ENCODE data around the gene AUTS2.

The AUTS2 gene

DNA sequence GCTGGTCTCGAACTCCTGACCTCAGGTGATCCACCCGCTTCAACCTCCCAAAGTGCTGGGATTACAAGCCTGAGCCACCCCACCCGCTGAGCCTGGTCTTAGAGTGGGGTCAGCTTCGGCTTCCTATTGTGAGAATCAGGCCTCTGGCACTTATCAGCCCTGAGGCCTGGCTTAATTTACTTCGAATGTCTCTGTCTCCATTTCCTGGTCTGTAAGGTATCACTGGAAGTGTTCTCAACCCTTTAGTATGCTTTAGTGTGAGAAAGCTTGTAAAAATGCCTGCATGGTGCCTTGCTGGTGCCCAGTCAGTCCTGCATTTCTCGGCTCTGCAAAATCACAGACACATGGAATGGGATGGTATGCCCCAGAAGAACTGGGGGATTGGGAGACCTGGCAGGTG lies 862.3 kb downstream of the AUTS2 start:
- DNase-seq (ENCODE audit: low read depth), result no peak

GRCh38 chr7:70463352-70463938 lies 865.2 kb downstream of the AUTS2 start:
- no peak for DNase-seq (ENCODE audit: low read depth)

GRCh38 chr7:70466725-70467364 lies 868.6 kb downstream of the AUTS2 start:
- no peak for DNase-seq (ENCODE audit: low read depth)

GRCh38 chr7:70470746-70471145 lies 872.5 kb downstream of the AUTS2 start:
- no peak for DNase-seq (ENCODE audit: low read depth)

- DNase-seq (ENCODE audit: low read depth), result no peak
These were observed 874.4 kb downstream of the AUTS2 start for GRCh38 chr7:70472601-70473237.

- no peak for DNase-seq (ENCODE audit: low read depth)
These were observed 876.5 kb downstream of the AUTS2 start for GRCh38 chr7:70474639-70475234.

DNA sequence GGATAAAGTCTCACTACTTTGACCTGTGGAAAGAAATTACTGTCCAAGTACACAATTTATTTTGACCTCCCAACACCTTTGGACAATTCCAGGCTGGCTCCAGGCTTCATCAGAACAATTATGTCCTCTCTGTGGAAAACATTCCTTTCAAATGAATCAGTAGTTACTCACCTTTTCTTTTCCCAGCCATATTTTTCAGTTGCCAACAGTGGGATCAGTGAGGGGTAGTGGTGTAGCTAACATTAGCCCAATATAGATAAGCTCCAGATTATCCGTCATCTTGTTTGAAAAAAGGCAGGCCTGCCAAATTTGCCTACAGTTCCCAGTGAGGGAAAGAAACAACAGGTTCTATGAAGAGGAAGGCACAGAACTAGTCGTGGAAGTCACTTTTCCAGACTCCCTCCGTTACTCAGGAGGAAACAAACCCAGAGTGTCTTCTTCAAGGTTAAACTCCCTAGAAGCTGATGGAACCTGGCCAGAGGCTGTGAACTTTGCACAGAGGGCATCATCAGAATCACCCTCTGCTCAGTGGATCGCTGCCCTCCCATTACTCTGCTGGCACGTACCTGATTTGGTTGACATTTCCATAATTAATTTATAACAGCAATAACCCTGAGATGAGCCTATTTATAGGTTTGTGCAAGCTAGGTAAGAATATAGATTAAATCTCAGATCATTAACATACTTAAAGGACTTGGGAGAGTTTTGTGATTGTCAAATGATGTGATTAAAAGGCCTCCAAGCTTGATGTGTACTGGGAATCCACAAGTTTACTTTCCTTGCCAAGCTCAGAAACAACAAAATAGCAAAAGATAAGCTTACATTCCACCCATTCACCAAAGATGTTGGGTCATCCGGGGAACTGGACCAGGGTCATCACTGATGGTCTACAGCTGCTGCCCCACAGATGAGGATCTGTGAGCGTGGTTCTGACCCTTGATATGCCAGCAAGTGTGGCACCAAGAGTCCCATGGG lies 879.0 kb downstream of the AUTS2 start:
- no peak for DNase-seq (ENCODE audit: low read depth)

DNA sequence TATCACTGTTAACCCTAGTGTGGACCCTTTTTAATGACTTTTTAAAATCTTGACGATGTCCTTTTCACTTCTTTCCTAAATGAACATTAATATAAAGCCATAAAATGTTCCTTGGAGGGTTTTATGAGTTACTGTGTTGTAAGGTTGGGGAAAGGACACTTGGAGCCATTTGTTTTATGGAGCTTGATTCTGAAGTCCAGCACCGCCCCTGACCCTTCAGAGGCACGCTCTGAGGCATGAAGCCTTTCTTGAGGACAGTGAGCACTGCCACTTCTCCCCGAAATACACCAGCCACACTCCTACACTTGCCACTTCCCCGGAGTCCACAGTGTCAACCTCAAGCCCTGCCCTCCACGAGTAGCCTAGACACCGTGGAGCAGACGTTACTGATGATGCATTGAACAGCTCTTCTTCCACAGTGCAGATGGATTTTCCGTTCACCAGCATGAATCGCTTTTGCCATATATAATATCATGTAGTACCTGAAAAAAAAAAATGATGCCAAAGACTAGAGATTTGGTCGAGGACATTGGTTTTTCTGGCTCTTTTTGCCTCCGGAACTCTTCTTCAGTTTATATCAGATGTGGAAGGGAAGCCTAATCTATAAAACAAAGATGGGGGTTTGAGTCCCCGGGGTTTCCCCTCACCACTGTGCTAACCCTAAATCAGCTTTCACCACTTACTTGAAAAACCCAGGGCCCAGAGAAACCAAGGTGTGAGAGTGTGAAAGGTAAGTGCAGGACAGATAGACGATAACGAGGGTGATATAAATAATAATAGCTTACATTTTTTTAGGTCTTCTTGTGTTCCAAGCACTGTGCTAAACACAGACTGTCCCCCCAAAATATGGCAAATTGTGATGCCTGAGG lies 881.1 kb downstream of the AUTS2 start:
- no peak for DNase-seq (ENCODE audit: low read depth)

DNA sequence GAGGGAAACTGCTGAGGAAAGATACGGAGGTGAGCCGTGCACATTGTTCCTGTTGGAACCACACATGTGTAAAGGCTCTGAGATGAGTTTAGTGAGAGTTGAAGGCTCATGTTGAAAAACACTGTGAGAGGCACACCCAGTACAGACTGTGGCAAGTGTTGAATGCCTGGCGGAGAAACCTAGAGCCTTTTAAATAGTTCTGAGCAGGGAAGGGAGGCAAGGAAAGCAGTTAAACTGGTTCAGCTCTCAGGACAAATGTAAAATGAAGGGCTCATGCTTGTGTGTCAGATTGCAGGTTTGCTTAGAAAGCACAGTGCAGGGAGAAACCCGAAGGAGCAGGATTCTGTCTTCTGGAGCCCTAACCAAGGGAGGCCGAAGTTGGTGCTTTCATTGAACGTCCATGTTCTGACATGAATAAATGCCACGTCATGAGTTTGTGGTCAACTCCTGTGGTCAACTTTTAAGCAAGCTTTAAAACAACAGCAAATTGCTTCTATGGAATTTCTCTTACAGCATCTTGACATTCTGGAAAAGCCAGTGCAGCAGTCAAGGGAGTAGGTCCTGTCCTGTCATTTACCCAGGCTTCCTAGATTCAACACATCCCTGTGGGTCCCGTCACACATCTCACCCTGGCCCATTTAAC lies 882.8 kb downstream of the AUTS2 start:
- DNase-seq (ENCODE audit: low read depth), result no peak

GRCh38 chr7:70481570-70482123 lies 883.4 kb downstream of the AUTS2 start:
- no peak for DNase-seq (ENCODE audit: low read depth)

GRCh38 chr7:70484255-70484654 lies 886.0 kb downstream of the AUTS2 start:
- DNase-seq (ENCODE audit: low read depth), result no peak

GRCh38 chr7:70486977-70487376 lies 888.7 kb downstream of the AUTS2 start:
- no peak for DNase-seq (ENCODE audit: low read depth)

DNA sequence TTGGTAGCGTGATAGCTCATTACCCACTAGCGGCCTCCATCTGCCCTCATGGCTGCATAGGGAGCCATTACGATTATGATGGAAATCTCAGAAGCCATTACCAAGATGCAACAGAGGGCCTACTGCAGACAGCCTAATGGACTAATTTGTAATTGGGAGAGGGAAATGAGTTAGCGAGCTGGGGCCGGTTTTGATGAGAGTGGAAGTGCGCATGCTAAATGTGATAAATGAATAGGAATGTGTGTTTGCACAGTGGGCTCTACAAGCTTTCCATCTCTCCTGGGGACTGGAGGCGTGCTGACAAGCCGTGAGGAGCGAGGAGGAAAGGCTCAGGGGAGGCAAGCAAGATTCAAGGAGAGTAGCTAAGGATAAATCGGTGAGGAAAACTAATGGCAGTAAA lies 889.2 kb downstream of the AUTS2 start:
- no peak for DNase-seq (ENCODE audit: low read depth)

- DNase-seq (ENCODE audit: low read depth), result no peak
These were observed 889.6 kb downstream of the AUTS2 start for GRCh38 chr7:70487886-70488285.

DNA sequence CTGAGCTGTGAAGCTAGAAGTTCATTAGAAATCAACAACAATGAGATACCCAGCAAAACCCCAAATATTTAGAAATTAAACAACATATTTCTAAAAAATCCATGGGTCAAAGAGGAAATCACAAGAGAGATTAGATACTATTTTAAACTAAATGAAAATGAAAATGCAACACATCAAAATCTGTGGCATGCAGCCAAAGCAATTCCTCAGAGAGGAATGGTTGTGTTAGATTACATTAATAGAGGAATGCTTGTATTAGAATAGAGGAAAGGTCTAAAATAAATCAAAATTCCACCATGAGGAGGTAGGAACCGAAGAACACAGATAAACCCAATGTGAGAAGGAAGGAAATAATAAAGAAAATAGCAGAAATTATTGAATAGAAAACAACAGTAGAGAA lies 891.5 kb downstream of the AUTS2 start:
- DNase-seq (ENCODE audit: low read depth), result no peak

- DNase-seq (ENCODE audit: low read depth), result no peak
These were observed 894.4 kb downstream of the AUTS2 start for GRCh38 chr7:70492625-70493024.

- DNase-seq (ENCODE audit: low read depth), result no peak
These were observed 896.2 kb downstream of the AUTS2 start for GRCh38 chr7:70494225-70495032.

- no peak for DNase-seq (ENCODE audit: low read depth)
These were observed 896.7 kb downstream of the AUTS2 start for GRCh38 chr7:70495033-70495376.

DNA sequence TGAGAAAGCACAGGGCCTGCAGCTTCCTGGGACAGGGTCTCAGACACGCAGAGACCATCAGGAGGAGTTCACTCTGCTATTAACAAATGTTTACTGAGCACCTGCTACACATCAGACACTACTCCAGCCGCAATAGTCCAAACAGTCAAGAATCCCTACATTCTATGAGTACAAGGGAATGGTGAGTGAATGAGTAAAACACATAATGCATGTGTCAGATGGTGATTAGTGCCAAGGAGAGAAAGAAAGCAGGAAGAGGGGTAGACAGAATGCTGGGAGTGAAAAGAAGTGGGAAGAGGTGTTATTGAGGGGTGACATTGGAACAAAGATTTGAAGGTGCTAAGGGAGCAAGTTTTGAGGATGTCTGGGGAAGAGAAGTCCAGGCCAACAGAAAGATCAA lies 899.5 kb downstream of the AUTS2 start:
- DNase-seq (ENCODE audit: low read depth), result no peak
